ENCODE results near the gene STK24.

The STK24 gene

DNA sequence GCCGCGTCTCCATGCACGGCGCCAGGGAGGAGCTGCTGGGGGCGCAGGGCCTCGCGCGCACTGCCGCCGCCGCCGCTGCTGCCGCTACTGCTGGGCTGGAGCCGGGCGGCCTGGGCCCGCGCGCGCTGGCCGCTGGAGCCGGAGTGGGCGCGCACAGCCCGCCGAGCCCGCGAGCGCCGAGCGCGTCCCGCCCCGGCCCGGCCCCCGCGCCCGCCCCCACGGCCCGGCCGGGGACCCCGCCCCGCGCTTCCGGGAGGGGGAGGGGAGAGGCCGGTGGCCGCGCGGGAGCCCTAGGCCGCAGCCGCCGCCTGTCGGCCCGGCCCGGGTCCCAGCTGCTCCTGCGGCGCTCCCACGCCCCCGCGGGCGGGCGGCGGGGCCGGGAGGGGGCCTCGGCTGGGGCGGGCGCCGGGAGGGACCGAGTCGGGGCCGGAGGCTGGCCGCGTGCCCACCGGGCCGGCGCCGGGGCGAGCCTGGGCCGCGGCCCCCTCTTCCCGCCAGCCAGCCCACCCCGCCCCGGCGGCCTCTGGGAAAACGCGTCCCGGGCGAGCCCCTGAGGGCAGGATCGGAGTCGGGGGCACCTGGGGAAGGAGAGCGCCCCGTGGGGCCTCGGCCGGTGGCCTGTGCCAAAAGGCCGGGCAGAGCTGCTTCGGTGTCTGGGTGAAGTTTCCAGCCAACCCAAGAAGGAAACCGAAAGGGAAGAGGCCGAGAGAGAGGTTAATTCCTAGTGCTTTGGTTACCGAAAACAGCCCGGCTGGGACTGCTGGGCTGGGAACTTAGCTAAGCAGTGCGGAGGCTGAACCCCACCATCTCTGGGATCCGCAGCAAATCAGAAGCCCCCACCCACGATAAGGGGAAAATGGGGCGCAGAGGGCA, at the start of gene STK24:
STK24 (minus strand) TSS at position 145 of the 873 bp plus-strand sequence. CDS start 321 bp downstream, outside the sequence.
- TF ChIP-seq, protein P1, sequence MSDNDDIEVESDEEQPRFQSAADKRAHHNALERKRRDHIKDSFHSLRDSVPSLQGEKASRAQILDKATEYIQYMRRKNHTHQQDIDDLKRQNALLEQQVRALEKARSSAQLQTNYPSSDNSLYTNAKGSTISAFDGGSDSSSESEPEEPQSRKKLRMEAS (IDR thresholded peaks at IDR 0.05), result no peak
- TF ChIP-seq EP300 (IDR thresholded peaks at IDR 0.05; ENCODE audit: borderline replicate concordance), result no peak; the same call in 1 of the 2 replicates
- TF ChIP-seq, protein P2, sequence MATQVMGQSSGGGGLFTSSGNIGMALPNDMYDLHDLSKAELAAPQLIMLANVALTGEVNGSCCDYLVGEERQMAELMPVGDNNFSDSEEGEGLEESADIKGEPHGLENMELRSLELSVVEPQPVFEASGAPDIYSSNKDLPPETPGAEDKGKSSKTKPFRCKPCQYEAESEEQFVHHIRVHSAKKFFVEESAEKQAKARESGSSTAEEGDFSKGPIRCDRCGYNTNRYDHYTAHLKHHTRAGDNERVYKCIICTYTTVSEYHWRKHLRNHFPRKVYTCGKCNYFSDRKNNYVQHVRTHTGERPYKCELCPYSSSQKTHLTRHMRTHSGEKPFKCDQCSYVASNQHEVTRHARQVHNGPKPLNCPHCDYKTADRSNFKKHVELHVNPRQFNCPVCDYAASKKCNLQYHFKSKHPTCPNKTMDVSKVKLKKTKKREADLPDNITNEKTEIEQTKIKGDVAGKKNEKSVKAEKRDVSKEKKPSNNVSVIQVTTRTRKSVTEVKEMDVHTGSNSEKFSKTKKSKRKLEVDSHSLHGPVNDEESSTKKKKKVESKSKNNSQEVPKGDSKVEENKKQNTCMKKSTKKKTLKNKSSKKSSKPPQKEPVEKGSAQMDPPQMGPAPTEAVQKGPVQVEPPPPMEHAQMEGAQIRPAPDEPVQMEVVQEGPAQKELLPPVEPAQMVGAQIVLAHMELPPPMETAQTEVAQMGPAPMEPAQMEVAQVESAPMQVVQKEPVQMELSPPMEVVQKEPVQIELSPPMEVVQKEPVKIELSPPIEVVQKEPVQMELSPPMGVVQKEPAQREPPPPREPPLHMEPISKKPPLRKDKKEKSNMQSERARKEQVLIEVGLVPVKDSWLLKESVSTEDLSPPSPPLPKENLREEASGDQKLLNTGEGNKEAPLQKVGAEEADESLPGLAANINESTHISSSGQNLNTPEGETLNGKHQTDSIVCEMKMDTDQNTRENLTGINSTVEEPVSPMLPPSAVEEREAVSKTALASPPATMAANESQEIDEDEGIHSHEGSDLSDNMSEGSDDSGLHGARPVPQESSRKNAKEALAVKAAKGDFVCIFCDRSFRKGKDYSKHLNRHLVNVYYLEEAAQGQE (IDR thresholded peaks at IDR 0.05; ENCODE audit: low read depth), result no peak
- TF ChIP-seq CREB1 (IDR thresholded peaks at IDR 0.05; ENCODE audit: low read depth), result no peak
- no peak; the same call in 1 of the 2 replicates for TF ChIP-seq TAF1 (IDR thresholded peaks at IDR 0.05; ENCODE audit: low read depth)
- no peak for TF ChIP-seq RAD21 (IDR thresholded peaks at IDR 0.05; ENCODE audit: low read depth)
- TF ChIP-seq TCF12 (IDR thresholded peaks at IDR 0.05; ENCODE audit: low read depth), result no peak
- no peak; the same call in 1 of the 2 replicates for TF ChIP-seq ZBTB7A (IDR thresholded peaks at IDR 0.05; ENCODE audit: low read depth)
- TF ChIP-seq EGR1 (IDR thresholded peaks at IDR 0.05), result no peak
- TF ChIP-seq, protein P3, sequence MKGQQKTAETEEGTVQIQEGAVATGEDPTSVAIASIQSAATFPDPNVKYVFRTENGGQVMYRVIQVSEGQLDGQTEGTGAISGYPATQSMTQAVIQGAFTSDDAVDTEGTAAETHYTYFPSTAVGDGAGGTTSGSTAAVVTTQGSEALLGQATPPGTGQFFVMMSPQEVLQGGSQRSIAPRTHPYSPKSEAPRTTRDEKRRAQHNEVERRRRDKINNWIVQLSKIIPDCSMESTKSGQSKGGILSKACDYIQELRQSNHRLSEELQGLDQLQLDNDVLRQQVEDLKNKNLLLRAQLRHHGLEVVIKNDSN (IDR thresholded peaks at IDR 0.05), result no peak
- TF ChIP-seq FOXM1 (IDR thresholded peaks at IDR 0.05; ENCODE audit: borderline replicate concordance, low read depth), result no peak
- TF ChIP-seq CEBPB (IDR thresholded peaks at IDR 0.05), result no peak
- TF ChIP-seq YY1 (IDR thresholded peaks at IDR 0.05; ENCODE audit: low read depth), result no peak
- TF ChIP-seq TEAD4 (IDR thresholded peaks at IDR 0.05), result no peak

DNA sequence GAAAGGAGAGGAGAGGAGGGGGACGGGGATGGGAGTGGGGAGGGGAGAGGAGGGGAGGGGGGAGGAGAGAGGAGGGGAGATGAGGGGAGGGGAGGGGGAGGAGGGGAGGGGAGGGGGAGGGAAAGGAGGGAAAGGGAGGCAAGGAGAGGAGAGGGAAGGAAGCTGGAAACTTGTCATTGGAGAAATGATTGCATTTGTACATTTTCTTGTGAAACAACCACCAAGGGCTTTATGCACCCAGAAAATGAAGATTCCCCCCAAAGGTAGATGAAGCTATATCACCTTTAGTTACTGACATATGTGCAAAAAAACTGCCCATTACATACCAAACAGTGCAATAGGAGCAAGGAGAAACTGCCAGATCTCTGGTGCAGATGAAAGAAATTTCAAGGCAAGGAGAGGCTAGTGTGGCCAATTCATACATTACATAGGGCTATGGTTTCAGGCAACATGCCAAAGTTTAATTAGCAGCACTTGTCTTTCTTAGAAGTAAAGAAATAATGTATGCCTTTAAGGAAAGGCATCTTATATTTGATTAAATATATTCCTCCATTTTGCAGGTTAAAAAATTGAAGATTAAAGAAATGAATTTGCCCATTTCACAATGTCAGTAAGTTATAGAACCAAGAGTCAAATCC, 49.5 kb upstream of the STK24 start:
- 0 out of 2 replicates have a peak, but pooled peaks have one; percentile 18 for TF ChIP-seq NFIC (IDR thresholded peaks at IDR 0.05)
- TF ChIP-seq, protein P3 (IDR thresholded peaks at IDR 0.05), result no peak
- no peak for TF ChIP-seq YY1 (IDR thresholded peaks at IDR 0.05; ENCODE audit: low read depth)
- TF ChIP-seq EGR1 (IDR thresholded peaks at IDR 0.05), result no peak
- TF ChIP-seq, protein P1 (IDR thresholded peaks at IDR 0.05), result no peak

DNA sequence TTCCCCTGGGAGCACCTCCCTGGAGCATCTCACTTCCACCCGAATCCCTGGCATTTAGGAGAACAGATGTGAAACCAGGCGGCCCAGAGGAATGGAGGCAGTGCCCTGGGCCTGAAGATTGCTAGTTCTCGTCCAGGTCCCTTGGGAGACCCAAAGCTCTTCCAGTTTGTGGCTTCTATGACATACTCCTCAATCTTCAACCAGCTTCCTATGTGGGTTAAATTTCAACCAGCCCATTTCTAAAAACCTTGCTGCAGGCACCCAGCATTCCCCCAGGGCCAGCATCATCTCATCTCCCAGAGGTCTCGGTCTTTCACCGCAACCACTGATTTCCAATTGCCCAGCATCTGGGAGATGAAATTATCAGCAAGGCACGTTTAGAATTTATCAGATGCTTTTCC, 46.0 kb upstream of the STK24 start:
- no peak for TF ChIP-seq CEBPB (IDR thresholded peaks at IDR 0.05)
- TF ChIP-seq CREB1 (IDR thresholded peaks at IDR 0.05; ENCODE audit: low read depth), result no peak
- TF ChIP-seq TCF12 (IDR thresholded peaks at IDR 0.05; ENCODE audit: low read depth), result no peak
- no peak for TF ChIP-seq EGR1 (IDR thresholded peaks at IDR 0.05)
- TF ChIP-seq, protein P3 (IDR thresholded peaks at IDR 0.05), result no peak
- no peak for TF ChIP-seq TAF1 (IDR thresholded peaks at IDR 0.05; ENCODE audit: low read depth)

DNA sequence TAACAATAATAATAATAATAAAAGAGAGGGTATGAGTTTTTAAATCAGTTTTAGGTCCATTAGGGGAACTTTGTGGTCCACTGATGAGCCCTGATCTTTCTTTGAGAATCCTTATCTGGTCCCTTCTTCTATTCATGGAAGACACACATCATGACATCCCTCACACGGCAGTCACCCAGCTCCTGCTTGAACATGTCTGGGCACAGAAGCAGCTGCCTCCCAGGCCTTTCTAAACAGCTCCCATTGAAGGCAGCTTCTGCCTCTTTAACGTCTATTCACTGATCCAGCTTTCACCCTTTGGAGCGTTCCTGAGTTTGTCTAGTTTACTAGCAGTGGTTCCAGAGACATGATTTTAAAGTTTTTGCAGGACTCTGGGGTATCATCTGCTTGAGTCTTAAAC, 42.6 kb upstream of the STK24 start:
- TF ChIP-seq EGR1 (IDR thresholded peaks at IDR 0.05) (no peak), TEAD4 (IDR thresholded peaks at IDR 0.05) (no peak), YY1 (IDR thresholded peaks at IDR 0.05; ENCODE audit: low read depth) (no peak), NFIC (IDR thresholded peaks at IDR 0.05) (no peak), FOXM1 (IDR thresholded peaks at IDR 0.05; ENCODE audit: borderline replicate concordance, low read depth) (no peak)
- TF ChIP-seq, protein P2 (IDR thresholded peaks at IDR 0.05; ENCODE audit: low read depth), result no peak
- TF ChIP-seq, protein P3 (IDR thresholded peaks at IDR 0.05), result no peak

DNA sequence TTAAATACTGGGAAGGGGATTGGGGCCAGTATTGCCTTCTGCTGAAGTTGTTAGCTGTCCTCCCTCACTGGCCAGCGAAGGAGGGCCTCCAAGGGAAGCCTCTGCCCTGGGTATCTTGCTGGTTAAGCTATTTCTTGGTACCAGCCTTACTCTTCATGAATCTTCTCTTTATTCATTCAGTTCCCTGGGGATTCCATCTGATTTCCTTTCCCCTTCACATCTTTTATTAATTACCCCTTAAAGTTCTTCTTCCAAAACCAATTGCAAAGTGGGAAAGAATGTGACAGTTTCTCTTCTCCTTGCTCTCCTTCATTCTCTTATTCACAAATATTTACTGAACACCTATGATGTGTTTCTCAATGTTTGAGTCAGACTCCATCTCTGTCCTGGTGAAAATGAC, 36.7 kb upstream of the STK24 start:
- TF ChIP-seq CEBPB (IDR thresholded peaks at IDR 0.05) (no peak), ZBTB7A (IDR thresholded peaks at IDR 0.05; ENCODE audit: low read depth) (no peak), CREB1 (IDR thresholded peaks at IDR 0.05; ENCODE audit: low read depth) (no peak), NFIC (IDR thresholded peaks at IDR 0.05) (no peak), RAD21 (IDR thresholded peaks at IDR 0.05; ENCODE audit: low read depth) (no peak), TEAD4 (IDR thresholded peaks at IDR 0.05) (no peak), TAF1 (IDR thresholded peaks at IDR 0.05; ENCODE audit: low read depth) (no peak), YY1 (IDR thresholded peaks at IDR 0.05; ENCODE audit: low read depth) (no peak), EGR1 (IDR thresholded peaks at IDR 0.05) (no peak), EP300 (IDR thresholded peaks at IDR 0.05; ENCODE audit: borderline replicate concordance) (no peak), TCF12 (IDR thresholded peaks at IDR 0.05; ENCODE audit: low read depth) (no peak)
- TF ChIP-seq, protein P3 (IDR thresholded peaks at IDR 0.05), result no peak
- TF ChIP-seq, protein P2 (IDR thresholded peaks at IDR 0.05; ENCODE audit: low read depth), result no peak
- TF ChIP-seq, protein P1 (IDR thresholded peaks at IDR 0.05), result no peak
